ENCODE data around the gene YKT6. TPM values are rescaled to one million over a fixed set of nuclear protein-coding genes. Genes with fewer than 3 reads are reported as not detected.
A peak's percentile ranks its signal among the peaks of the same experiment; 100 is the strongest.
"Not testable (repeated sequence)": the region's sequence is repeated elsewhere in the genome, so short reads cannot be mapped to it uniquely, and the experiment has no call there.

Gene YKT6
- total RNA-seq, 1 experiment from 2014 or later = 232 TPM

DNA sequence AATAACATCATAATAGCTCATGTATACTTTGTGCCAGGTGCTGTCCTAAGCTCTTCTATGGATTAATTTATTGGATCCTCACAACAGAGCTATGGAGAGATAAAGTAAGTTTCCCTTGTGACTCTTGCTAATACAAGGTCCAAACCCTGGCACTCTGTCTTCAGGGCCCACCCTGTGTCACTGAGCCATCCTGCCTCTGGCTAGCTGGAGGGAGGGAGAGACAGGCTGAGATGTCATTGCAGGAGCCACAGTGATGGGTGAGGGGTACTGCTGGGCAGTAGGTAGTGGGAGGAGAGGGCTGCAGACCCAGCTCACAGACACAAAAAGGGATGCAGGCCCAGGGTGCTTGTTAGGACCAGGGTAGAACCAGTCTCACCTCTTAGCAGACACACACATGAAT, 28.4 kb upstream of the YKT6 start:
- no peak for DNase-seq (ENCODE audit: low read depth)

DNA sequence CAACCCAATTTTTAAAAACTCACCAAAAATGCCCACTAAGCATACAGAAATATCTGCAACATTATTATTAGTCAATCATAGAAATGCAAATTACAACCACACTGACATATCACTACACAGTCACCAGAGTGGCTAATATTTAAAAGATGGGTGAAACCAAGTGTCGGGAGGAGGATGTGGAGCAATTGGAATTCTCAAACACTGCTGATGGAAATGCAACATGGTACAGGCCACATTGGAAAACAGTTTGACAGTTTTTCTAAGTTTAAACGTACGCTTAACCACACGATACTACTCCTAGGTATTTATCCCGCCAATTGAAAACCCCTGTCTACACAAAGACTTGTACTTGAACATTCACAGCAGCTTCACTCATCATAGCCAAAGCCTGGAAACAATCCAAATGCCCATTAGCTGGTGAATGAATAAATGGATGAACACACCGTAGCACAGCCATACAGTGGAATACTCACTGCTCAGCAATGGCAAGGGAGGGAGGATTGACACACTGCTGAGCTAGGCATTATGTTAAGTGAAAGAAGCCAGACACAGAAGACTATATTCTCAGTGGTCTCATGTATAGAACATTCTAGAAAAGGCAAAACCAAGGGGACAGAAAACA, 27.9 kb upstream of the YKT6 start:
- no peak for DNase-seq (ENCODE audit: low read depth)

DNA sequence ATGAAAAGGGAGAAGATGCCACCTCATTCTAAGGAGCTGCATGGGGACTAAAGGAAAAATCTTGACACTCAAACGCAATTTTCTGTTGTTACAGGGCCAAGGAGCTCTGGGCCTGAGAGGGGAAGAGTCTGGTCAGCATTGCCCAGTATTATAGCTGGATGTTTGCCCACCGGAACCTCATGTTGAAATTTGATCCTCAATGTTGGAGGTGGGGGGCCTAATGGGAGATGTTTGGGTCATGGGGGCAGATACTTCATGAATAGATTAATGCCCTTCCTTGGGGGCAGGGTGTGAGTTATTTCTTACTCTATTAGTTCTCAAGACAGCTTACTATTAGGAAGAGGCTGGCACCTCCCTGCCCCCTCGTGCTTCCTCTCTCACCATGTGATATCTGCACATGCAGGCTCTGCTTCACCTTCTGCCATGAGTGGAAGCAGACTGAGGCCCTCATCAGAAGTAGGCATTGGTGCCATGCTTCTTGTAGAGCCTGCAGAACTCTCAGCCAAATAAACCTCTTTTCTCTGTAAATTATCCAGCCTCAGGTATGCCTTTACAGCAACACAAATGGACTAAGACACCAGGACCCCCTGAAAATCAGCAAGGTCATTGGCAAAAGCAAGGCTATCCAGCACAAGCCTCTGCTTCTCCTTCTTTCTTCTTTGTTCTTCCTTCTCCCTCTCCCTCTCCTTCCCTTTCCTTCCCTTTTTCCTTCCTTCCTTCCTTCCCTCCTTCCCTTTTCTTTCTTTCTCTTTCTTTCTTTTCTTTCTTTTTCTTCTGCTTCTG, 26.7 kb upstream of the YKT6 start:
- DNase-seq (ENCODE audit: low read depth) = no peak

DNA sequence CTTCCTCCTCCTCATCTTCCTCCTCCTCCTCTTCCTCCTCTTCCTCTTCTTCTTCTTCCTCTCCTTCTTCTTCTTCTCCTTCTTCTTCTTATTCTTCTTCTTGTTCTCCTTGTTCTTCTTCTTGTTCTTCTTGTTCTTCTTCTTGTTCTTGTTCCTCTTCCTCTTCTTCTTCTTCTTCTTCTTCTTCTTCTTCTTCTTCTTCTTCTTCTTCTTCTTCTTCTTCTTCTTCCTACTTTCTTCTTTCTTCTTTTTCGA, 26.2 kb upstream of the YKT6 start:
- not testable (repeated sequence) for DNase-seq (ENCODE audit: low read depth)

DNA sequence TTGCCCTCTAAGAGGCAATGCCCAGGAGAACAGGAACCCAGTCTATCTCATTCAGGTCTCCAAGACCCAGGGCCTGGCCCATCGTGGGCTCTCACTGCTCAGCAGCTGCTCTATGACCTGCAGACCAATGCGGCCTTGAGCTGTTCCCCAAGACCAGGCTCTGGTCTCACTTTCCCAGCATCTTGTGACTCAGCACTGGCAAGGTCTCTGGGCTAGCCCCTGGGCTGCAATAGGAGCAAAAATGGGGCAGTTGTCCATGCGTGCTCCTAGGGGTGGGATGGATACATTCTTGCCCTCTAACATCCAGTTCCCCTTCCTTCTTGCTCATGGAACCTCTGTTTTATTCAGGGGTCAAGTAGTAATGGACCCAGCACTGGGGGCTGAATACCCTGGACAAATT, 25.0 kb upstream of the YKT6 start:
- DNase-seq (ENCODE audit: low read depth) = no peak

DNA sequence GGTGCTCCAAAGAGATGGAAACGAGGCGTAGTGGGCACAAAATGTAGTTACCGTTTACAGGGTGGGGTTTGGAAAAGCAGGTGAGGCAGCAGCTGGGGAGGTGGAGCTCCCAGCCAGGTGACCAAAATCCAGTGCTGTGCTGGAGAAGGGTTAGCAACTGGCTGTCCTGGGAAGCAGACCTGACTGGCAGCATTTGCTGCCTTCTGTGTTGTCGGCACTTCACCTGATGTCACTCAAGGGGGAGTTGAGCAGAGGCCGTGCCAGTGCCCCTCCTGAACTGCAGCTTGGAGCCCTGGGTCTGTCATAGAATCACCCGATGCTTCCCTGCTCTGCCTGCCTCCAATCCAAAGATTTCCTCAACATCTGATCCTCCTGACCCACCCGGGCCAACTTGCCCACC, 24.3 kb upstream of the YKT6 start:
- DNase-seq (ENCODE audit: low read depth) = no peak

DNA sequence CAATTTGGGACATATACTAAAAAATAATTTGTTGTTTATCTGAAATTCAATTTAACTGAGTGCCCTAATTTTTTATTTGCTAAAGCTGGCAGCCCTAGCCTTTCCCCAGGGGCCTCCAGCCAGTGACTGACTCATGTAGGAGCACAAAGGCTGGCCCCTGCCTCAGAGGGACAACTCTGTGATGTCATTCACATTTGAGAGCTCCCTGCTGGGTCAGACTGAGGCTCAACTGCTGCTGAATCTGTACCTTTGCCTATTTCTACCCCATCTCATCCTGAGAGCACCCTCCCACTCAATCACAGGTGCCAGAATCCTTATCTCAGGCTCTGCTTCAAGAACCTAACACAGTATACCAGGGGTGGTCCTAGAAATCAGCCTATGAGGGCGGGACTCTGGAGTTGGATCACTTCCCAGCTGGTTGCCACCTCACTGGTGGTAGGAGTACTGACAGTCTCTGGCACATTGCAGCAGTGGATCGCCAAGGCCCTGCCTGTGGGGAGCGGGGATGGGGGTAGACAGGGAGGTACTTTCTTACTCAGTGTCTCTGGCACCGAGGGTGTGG, 23.1 kb upstream of the YKT6 start:
- peak; percentile 88 for DNase-seq (ENCODE audit: low read depth)

DNA sequence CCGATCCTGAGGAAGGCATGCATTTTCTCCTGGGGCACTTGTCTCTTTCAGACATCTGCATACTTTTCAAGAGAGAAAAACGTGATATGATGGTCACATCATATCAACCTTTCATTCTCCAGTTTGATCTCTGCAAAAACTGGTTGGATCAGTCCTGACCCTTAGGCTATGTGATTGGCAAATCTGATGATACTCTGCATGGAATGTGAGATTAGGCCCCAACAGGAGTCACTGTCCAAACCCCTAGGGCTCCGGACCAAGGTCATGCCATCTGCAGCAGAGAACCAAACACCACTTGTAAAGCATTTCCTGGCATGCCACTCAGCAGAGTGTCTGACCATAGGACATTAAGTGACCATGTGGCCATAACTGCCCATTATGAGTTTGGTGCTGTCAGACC, 20.1 kb upstream of the YKT6 start:
- no peak for DNase-seq (ENCODE audit: low read depth)

DNA sequence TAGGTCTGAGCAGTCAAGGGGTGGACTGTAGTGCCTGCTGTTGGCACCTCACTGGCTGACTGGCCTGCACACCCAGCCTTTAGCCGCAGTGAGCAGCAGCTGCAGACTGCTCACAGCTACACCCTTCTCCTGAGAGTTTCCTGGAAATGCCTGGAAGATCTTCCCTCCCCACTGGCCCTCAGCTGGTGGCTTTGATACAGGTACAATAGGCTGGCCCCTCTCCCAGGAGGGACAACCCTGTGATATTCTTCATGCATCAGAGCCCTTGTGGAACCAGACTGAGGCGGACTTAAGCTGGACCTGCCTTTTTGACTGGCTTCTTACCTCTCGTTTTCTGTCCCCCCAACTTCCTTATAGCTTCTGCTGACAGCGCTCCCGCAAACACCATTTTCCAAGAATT, 18.0 kb upstream of the YKT6 start:
- no peak for DNase-seq (ENCODE audit: low read depth)

DNA sequence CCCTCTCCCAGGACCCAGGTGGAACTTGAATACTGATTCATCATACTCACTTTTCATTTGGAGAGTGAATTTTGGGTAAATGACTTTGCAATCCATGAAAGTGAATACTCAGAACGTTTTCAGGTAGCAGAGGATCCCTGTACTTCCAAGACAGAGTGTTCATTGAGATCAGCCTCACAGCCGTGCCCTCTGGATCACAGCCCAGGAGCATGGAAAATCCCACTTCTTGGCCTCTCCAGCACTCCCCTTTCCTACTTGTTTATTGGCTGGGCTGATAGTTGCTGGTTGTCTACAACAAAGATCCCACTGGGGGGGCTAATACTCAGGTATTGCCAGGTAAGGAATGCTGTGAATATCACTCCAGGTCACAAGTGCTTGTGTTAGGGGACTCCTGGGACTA, 17.4 kb upstream of the YKT6 start:
- DNase-seq (ENCODE audit: low read depth) = no peak

DNA sequence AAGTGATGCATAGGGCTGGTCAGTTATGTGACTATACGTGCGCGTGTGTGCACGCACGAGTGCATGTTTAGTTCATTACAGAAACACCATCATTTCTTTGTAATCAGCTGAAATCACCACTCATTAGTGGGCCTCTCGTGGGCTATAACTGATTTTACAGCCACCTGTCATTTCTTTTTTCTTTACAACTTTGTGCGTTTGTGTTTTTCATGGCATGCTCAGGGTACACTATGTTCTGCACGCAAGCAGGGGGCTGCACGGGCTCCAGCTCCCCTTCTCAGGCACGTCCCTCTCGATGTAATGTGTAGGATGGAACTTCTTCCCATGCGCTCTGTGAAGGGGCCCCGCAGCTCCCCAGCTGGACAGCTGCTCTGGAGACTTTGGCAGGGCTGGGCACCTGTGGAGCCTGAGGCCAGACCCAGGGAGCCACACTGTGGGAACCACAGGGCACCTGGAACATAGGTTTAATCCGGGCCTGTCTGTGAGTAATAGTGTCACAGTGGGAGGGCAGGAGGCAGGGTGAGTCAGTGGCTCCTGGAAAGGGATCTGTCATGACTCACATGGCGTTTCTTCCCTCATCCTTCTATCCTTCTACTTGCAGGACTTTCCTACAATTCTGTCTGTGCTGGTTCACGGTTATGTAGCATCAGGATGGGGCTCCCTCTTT, 16.4 kb upstream of the YKT6 start:
- peak; percentile 99 for DNase-seq (ENCODE audit: low read depth)

DNA sequence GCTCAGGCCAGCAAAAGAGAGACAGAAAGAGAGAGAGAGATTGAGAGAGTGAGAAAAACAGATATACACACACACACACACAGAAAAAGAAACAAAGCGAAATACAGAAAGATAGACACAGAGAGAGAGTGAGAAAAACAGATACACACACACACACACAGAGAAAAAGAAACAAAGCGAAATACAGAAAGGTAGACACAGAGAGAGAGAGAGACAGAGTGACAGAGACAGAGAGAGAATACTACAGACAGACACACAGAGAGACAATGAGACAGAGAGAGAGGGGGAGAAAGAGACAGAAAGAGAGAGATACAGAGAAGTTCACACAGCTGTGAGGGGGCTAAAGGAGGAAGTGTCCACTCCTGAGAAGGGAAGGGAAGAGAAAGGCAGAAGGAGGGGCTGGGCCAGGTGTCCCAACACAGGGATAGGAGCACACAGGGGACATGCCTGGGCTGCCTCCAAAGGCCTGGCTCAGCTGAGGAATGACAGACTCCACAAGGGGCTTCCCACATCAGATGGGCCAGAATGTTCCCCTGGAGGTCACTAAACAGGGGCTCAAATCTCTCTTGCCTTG, 15.8 kb upstream of the YKT6 start:
- DNase-seq (ENCODE audit: low read depth) = peak; percentile 50

DNA sequence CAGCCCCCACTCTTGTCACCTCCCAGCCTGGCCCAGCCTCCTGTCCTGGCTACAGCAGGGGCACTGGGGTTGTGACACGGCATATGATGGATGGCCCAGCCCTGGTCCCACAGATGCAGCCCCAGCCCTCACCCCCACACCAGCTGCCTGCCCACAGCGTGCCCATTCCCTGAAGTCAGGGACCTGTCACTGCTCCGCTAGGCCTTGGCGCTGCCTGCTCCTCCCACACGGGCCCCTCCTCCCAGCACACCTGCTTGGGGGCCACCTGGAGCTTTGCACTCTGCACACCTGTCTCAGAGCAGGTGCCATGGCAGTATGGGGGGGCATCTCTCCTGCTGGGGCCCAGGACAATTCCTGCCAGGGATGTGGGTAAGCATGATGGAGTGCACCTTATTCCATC, 15.0 kb upstream of the YKT6 start:
- DNase-seq (ENCODE audit: low read depth) = no peak

DNA sequence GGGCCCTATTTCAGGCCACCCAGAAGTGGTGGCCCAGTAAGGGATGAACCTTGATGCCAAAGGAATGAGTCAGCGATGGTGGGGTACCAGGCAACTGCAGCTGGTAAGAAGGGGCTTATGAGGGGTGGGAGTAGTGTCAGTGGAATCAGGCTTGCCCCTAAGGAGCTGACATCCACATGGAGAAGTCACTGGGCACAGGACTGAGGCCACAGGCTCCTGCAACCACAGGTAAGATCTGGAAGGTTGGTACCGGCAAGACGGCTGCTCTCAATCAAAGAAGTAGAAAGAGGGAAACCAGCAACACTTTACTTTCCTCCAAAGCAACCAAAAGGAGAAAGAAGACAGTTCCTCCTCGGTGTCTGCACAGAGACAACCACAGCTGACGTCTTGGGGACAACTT, 14.0 kb upstream of the YKT6 start:
- DNase-seq (ENCODE audit: low read depth) = no peak

DNA sequence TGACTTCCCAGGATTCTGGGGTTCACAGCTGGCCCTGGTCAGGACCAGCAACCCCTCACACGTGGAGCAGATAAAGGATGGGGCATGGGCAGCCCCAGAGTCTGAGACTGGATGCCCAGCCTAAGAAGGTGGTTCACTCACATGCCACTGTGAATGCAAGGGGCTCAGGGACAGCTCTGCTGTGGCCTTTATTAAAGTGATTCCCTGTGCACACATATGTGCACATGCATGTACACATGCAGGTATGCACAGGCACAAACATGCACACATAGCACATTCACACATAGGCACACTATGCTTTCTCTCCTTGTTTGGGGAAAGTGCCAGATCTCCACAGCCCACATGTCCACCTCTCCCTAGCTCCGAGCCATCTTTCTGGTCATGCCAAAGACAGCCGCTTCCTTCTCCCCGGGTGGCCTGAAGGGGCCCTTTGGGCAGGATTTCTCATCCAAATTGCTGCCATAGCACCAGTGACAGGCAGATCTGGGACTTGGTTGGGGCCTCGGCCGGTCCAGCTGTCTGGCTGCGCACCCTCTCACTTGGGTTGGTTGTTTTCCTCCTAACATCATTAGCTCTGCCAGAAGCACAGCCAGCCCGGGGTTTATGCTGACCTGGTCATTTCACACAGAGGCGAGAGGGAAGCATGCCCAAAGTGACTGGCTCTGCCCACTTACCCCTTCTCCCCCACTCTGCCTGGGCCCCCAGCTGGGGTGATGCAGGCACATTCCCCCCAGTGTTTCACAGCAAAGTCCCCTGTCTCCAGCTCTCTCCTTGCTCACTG, 13.0 kb upstream of the YKT6 start:
- DNase-seq (ENCODE audit: low read depth) = no peak

DNA sequence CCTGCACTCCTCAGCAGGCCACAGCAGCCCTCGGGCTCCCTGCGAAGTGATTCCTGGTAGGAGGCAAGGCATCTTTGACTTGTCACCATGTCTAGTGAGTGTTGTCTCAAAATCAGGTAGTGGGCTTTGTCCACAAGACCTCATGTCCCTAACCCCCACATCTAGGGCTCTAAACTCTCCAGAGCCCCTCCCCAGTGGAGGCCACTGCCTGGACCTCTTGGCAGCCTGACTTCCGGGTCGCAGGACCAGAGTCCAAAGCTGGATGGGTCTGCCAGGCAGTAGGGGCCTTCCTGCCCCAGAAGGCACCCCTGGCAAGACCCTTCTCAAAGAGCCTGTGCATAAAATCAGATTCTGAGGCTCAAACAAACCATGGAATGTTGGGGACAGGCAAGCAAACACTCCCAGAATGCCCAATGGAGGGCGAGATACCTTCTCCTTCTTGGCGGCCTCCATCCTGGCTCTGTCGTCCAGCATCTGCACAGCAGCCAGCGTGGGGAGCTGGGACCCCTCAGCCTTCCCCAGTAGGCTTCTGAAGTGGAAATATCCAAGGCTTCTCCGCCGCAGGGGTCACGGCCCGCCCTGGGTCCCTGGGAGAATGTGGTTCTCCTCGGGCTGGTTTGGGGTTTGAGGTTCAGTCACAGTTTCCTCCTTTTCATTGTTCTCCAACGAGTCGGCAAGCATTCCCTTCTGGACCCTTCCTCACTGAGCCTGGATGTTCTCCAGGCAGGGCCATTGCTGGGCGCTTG, 12.1 kb upstream of the YKT6 start:
- no peak for DNase-seq (ENCODE audit: low read depth)

DNA sequence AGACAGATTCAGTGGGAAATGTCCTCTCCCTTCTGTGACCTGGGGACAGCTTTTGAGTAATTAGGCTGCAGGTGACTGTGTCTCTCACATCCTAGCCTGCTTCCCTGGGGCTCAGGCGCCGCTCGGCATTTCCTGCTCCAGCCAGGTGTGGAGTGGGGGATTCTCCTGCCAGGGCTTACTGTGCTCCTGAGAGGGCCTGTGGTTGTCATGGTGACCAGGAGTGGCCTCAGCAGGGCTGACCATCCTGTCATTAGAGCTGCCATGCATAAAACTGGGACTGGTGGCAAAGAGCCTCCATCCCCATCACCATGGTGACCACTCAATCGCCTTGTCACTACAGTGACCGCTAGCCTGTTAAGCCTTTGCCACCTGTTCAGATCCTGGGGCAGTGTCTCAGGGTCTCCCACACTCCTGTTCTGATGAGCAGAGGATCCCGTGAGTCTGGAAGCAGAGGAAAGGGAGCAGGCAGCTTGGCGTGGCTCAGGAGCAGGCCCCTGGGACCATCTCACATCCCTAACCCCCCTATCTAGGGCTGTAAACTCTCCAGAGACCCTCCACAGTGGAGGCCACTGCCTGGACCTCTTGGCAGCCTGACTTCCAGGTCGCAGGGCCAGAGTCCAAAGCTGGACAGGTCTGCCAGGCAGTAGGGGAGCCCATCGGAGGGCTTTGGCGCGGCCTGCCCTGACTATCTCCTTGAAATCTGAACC, 11.3 kb upstream of the YKT6 start, which contains the start of gene GCK:
Gene GCK, minus strand, starts transcription at position 154 of the 707 bp plus-strand sequence. CDS start 486 bp downstream, outside the sequence.
- no peak for DNase-seq (ENCODE audit: low read depth)

DNA sequence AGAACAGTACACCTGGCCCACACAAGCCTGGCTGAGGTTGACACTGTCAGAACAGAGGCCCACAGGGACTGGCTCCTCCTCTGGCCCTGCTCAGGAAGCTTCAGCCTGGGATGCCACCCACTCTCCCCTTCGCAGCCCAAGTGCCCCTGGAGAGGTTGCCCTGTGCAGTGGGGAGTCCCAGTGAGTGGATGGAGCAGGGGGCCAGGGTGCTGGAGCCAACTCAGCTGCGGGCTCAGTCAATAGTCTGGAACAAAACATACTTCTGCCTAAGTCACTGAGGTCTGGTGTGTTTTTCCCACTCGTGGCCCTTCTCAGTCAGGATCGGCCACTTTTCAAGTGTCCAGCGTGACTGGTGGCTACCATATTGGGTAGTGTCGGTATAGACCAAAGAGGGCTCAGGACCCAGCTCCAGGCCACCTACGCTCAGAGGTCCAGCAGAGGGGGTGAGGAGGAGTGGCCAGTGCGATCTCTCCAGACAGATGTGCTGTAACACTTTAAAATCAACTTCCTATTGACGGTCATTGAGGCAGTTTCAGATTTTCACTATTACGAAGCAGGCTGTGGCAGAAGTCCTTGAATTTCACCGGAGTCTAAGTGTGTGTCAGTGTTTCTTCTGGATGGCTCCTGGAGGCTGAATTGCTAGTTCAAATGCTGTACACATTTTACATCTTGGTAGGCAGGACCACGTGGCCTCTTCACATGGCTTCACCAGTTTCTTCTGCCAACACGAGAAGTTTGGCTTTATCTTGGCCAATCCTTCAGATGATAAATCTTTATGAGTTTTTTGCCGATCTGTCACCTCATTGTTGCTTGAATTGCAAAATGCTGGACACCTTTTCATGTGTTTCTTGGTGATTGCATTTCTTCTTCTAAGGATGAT, 10.5 kb upstream of the YKT6 start:
- DNase-seq (ENCODE audit: low read depth) = no peak

DNA sequence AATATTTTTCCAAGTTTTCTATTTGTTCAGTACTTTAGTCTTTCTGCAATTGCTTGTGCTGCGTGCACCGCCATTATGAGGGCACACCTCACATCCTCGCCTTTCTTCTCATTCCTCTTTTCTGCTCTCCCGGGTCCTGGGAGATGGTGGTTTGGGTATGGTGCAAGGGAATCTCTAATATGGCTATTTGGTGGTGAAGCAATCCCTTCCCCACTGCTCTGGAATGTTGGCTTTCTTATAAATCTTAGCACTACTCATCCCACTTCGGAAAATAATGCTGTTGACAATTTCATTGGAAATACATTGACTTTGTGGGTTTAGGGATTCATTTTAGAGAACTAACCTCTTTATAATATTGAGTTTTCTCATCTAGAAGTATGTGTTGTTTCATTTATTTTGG, 9.6 kb upstream of the YKT6 start:
- no peak for DNase-seq (ENCODE audit: low read depth)
